A673 (cell line): Measurements from ENCODE around the gene AMZ1.

ENCODE experiments used
- EZH2 ChIP-seq: fragments of 200-600 bp; sonication (generic); IDR thresholded peaks from 2 replicates; pipeline ENCODE4 v1.6.1; 2017; ENCODE audit warnings: borderline replicate concordance, low read depth, mild to moderate bottlenecking, mixed read lengths, antibody characterized with exemption, low read length; ENCODE audit not compliant: poor library complexity, severe bottlenecking
- TF ChIP-seq, protein P1 (sequence below): fragments of 300-800, 200-600 bp; sonication (generic); conservative IDR thresholded peaks from 2 replicates; pipeline ENCODE4 v1.5.1; 2017; ENCODE audit warnings: low read depth, mild to moderate bottlenecking, antibody characterized with exemption, low read length, moderate library complexity, mixed read lengths

DNA sequence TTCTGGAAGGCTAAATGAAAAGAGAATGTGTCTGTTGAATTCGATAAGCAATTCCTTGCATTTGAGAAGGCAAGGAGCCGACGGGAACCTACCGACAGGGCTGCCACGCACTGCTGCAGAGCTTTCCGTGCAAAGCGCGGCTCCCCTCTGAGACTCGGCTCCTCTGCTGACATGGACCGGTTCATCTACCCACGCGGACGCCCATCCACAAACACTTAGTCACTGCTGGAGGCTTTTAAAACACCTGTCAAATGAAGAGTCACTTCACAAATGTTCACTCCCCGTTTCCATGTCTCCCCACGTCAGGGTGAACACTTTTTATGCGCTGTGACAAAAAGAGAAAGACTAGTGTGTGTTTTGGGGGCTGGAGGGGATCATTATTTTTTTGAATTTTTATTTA is 32.0 kb downstream of the AMZ1 start:
- TF ChIP-seq, protein P1, sequence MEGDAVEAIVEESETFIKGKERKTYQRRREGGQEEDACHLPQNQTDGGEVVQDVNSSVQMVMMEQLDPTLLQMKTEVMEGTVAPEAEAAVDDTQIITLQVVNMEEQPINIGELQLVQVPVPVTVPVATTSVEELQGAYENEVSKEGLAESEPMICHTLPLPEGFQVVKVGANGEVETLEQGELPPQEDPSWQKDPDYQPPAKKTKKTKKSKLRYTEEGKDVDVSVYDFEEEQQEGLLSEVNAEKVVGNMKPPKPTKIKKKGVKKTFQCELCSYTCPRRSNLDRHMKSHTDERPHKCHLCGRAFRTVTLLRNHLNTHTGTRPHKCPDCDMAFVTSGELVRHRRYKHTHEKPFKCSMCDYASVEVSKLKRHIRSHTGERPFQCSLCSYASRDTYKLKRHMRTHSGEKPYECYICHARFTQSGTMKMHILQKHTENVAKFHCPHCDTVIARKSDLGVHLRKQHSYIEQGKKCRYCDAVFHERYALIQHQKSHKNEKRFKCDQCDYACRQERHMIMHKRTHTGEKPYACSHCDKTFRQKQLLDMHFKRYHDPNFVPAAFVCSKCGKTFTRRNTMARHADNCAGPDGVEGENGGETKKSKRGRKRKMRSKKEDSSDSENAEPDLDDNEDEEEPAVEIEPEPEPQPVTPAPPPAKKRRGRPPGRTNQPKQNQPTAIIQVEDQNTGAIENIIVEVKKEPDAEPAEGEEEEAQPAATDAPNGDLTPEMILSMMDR = no peak
- TF ChIP-seq EZH2 = no peak
